ENCODE data around the gene ACSF3.

GRCh38 chr16:89049484-89050118, 44.1 kb upstream of the ACSF3 start:
- TF ChIP-seq, protein P1, sequence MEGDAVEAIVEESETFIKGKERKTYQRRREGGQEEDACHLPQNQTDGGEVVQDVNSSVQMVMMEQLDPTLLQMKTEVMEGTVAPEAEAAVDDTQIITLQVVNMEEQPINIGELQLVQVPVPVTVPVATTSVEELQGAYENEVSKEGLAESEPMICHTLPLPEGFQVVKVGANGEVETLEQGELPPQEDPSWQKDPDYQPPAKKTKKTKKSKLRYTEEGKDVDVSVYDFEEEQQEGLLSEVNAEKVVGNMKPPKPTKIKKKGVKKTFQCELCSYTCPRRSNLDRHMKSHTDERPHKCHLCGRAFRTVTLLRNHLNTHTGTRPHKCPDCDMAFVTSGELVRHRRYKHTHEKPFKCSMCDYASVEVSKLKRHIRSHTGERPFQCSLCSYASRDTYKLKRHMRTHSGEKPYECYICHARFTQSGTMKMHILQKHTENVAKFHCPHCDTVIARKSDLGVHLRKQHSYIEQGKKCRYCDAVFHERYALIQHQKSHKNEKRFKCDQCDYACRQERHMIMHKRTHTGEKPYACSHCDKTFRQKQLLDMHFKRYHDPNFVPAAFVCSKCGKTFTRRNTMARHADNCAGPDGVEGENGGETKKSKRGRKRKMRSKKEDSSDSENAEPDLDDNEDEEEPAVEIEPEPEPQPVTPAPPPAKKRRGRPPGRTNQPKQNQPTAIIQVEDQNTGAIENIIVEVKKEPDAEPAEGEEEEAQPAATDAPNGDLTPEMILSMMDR (IDR thresholded peaks at IDR 0.05), result no peak
- TF ChIP-seq POLR2A (IDR thresholded peaks at IDR 0.05) (no peak), POLR2AphosphoS5 (IDR thresholded peaks at IDR 0.05) (no peak)

Measured in breast epithelium (tissue), 3 donors.